GM19238 (cell line): ENCODE results near the gene ACOT6.
"Not testable (repeated sequence)": the region's sequence is repeated elsewhere in the genome, so short reads cannot be mapped to it uniquely, and the experiment has no call there.

Source experiments
- DNase-seq: peaks from one replicate; pipeline ENCODE4 v3.0.0; 2011; ENCODE audit warnings: low spot score; ENCODE audit not compliant: insufficient read length

Gene ACOT6

GRCh38 chr14:73645248-73645610 lies 32.9 kb downstream of the ACOT6 start:
- DNase-seq = no peak

DNA sequence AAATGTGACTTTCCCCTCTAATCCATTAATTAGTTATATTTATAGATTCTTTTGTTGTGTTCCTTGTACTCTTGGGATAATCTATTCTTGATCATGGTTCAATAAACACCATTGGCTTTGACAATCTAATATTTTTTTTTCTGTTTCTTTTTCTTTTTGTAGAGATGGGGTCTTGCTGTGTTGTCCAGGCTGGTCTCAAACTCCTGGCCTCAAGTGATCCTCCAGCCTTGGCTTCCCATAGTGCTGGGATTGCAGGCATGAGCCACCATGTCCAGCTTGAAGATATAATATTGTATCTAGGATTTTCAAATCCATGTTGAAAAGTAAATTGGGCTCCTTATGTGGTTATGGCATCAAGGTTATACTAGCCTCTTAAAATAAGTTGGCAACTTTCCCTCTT lies 38.7 kb downstream of the ACOT6 start:
- no peak for DNase-seq

GRCh38 chr14:73655851-73656250 lies 43.5 kb downstream of the ACOT6 start:
- DNase-seq = no peak

- DNase-seq = not testable (repeated sequence)
Measured at GRCh38 chr14:73659202-73659601, 46.9 kb downstream of the ACOT6 start.

DNA sequence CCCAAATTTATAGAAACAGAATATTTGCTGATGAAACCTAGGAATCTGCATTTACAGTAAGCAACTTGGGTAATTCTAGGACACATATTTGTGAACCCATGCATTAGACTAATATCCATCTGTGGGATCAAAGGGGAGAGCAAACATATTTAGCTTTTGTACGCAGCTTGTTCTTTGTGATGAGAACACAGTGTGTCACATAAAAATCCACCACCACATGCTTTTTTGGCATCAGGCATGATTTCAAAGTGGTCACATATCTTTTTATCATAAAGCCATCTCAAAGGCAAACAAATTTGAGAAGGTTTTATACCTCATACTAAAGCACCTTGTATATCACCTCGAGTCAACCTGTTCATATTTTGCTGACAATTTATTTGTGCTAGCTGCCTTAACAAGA lies 48.2 kb downstream of the ACOT6 start:
- DNase-seq = no peak

DNA sequence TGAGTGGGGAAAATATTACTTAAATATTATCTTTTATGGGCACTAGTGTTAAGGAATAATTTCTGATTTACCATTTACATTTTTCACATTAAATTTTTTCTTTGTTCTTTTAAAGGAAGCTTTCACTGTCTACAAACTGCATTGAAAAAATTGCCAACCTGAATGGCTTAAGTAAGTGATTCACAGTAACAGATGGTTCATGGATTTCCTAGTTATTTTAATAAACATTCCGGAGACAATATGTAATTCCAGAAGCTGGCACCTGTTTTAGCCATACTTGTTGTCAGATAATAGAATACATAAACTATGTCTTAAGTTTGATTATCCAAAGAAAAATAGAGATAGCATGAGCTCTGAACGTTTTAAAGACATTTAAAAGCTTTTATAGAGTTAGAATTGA lies 49.6 kb downstream of the ACOT6 start:
- DNase-seq = no peak

GRCh38 chr14:73662487-73662943 lies 50.2 kb downstream of the ACOT6 start:
- no peak for DNase-seq

DNA sequence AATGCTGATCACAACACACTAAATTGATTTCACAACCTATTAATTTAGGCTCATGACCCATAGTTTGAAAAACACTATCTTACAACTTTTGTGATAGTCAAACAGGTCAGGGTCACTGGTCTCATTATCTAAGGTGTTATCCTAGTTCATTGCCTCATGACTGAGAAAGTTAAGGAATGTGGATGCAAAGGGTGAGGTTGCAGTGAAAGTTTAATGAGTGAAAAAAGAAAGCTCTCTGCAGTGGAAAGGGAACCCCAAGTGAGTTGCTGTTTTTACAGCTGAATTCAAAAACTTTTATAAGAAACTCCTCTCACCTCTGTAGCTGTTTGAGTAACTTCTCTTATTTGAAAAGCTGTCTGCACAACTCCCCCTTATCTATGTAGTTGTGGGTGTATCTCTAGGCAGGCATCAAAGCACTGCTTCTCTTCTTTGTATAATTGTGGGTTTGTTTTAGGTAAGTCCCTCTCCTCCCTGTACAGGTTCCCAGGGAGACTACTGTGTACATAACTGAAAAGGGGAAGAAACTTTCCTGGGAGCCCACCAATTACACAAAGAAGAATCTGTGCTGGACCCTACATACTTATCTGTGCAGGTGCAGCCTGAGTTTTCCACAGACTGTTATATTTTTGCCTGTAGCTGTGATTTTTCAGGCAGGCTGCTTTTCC lies 51.4 kb downstream of the ACOT6 start:
- no peak for DNase-seq

DNA sequence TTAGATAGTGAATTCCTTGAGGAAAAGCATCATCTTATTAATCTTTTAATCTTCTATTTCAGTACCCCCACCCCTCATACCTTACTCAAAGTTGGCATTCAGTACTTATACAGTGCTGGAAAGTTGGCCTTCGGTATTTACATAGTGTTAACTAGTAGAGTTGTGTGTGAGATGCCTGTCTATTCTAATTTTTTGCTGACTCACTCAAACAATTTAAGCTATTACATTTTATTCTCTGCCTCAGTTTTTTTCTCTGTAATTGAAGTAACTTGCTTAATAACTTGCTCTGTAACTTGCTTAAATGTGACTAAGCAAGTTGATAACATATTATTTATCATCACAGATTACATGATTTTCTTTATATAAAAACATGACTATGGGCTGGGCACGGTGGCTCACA lies 52.8 kb downstream of the ACOT6 start:
- no peak for DNase-seq

DNA sequence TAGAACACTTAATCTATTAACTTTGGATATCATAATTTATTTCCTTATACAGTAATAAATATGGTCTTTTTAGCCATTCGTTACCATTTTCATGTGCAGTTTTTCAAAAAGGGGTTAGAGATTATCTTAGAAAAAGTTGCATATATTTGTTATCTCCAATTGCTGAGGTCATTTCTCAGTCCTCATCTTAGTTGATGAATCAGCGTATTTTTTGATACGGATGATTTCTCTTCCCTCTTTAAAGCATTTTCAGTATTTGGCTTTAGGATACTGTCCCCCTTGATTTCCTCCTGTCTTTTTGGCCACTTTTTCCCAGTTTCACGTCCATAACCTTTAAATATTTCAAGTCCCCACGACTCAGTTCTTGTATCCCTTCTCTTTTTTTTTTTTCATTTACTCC lies 54.3 kb downstream of the ACOT6 start:
- no peak for DNase-seq

- no peak for DNase-seq
Measured at GRCh38 chr14:73667854-73668253, 55.5 kb downstream of the ACOT6 start.
